Activated T-cell treated with anti-CD3 and anti-CD28 coated beads, Interleukin-2, amount 50 U/mL, for 24 hours (primary cell): ENCODE results near the gene ADARB2.

Experiments
- DNase-seq: peaks from one replicate; pipeline ENCODE4 v3.0.0-alpha.2; 2020
- H3K27ac Mint-ChIP-seq: 2 replicates; pipeline ENCODE4 v1.8.0; 2020; ENCODE audit warnings: mild to moderate bottlenecking, mixed read lengths
- H3K27me3 Mint-ChIP-seq: 2 replicates; pipeline ENCODE4 v1.8.0; 2020; ENCODE audit warnings: mixed read lengths
- H3K36me3 Mint-ChIP-seq: 2 replicates; pipeline ENCODE4 v1.8.0; 2020; ENCODE audit warnings: low read depth, mixed read lengths
- H3K4me1 Mint-ChIP-seq: 2 replicates; pipeline ENCODE4 v1.8.0; 2020; ENCODE audit warnings: low read depth, mixed read lengths
- H3K4me3 Mint-ChIP-seq: 2 replicates; pipeline ENCODE4 v1.8.0; 2020; ENCODE audit warnings: mild to moderate bottlenecking, moderate library complexity, mixed read lengths
- H3K9me3 Mint-ChIP-seq: 2 replicates; pipeline ENCODE4 v1.8.0; 2020; ENCODE audit warnings: mixed read lengths

ADARB2 gene

GRCh38 chr10:1724921-1725488 lies 12.3 kb downstream of the ADARB2 start:
- Mint-ChIP-seq H3K4me1 (no peaks in the 10 kb centered on the region), H3K4me3 (no peak overlapping the region), H3K36me3 (no peaks in the 10 kb centered on the region), H3K27me3 (peaks cover 17% of the 10 kb centered on the region), H3K27ac (no peak overlapping the region), H3K9me3 (no peaks in the 10 kb centered on the region)
- DNase-seq = no peak

- Mint-ChIP-seq H3K4me1 (peaks cover 4% of the 10 kb centered on the region), H3K36me3 (no peaks in the 10 kb centered on the region), H3K4me3 (no peak overlapping the region), H3K9me3 (no peaks in the 10 kb centered on the region), H3K27ac (no peak overlapping the region), H3K27me3 (peaks cover 64% of the 10 kb centered on the region)
- DNase-seq = no peak
These were observed 20.5 kb downstream of the ADARB2 start for GRCh38 chr10:1716839-1717238.

GRCh38 chr10:1715821-1716220 lies 21.5 kb downstream of the ADARB2 start:
- no peak overlapping the region for H3K27ac Mint-ChIP-seq
- DNase-seq = no peak
- no peak overlapping the region for H3K4me3 Mint-ChIP-seq
- H3K36me3 Mint-ChIP-seq = no peaks in the 10 kb centered on the region
- peaks cover 4% of the 10 kb centered on the region for H3K4me1 Mint-ChIP-seq
- H3K27me3 Mint-ChIP-seq = peaks cover 72% of the 10 kb centered on the region
- no peaks in the 10 kb centered on the region for H3K9me3 Mint-ChIP-seq

- no peak for DNase-seq
- H3K27ac Mint-ChIP-seq = no peak overlapping the region
These were observed 24.2 kb downstream of the ADARB2 start for GRCh38 chr10:1712944-1713671.

GRCh38 chr10:1712314-1712713 lies 25.0 kb downstream of the ADARB2 start:
- Mint-ChIP-seq H3K9me3 (peaks cover 4% of the 10 kb centered on the region), H3K27me3 (peaks cover 72% of the 10 kb centered on the region), H3K36me3 (no peaks in the 10 kb centered on the region), H3K27ac (no peak overlapping the region), H3K4me1 (peaks cover 8% of the 10 kb centered on the region), H3K4me3 (no peak overlapping the region)
- no peak for DNase-seq

More at GRCh38 chr10:1712944-1713671, 24.2 kb downstream of the ADARB2 start:
- Mint-ChIP-seq H3K4me3 (no peak overlapping the region), H3K36me3 (no peaks in the 10 kb centered on the region), H3K27me3 (peaks cover 72% of the 10 kb centered on the region), H3K9me3 (no peaks in the 10 kb centered on the region), H3K4me1 (peaks cover 4% of the 10 kb centered on the region)

GRCh38 chr10:1709161-1709560 lies 28.2 kb downstream of the ADARB2 start:
- Mint-ChIP-seq H3K36me3 (no peaks in the 10 kb centered on the region), H3K27ac (no peak overlapping the region), H3K9me3 (peaks cover 5% of the 10 kb centered on the region), H3K4me1 (peaks cover 19% of the 10 kb centered on the region), H3K4me3 (no peak overlapping the region), H3K27me3 (peaks cover 66% of the 10 kb centered on the region)
- no peak for DNase-seq

GRCh38 chr10:1708746-1709145 lies 28.6 kb downstream of the ADARB2 start:
- Mint-ChIP-seq H3K27ac (no peak overlapping the region), H3K4me1 (peaks cover 19% of the 10 kb centered on the region), H3K27me3 (peaks cover 62% of the 10 kb centered on the region), H3K9me3 (peaks cover 5% of the 10 kb centered on the region), H3K36me3 (no peaks in the 10 kb centered on the region), H3K4me3 (no peak overlapping the region)
- no peak for DNase-seq

GRCh38 chr10:1706711-1707110 lies 30.6 kb downstream of the ADARB2 start:
- no peaks in the 10 kb centered on the region for H3K36me3 Mint-ChIP-seq
- no peak overlapping the region for H3K4me3 Mint-ChIP-seq
- H3K4me1 Mint-ChIP-seq = peaks cover 19% of the 10 kb centered on the region
- no peak for DNase-seq
- no peak overlapping the region for H3K27ac Mint-ChIP-seq
- peaks cover 5% of the 10 kb centered on the region for H3K9me3 Mint-ChIP-seq
- H3K27me3 Mint-ChIP-seq = peaks cover 70% of the 10 kb centered on the region

GRCh38 chr10:1706256-1706655 lies 31.1 kb downstream of the ADARB2 start:
- H3K27me3 Mint-ChIP-seq = peaks cover 67% of the 10 kb centered on the region
- H3K4me1 Mint-ChIP-seq = peaks cover 19% of the 10 kb centered on the region
- H3K27ac Mint-ChIP-seq = no peak overlapping the region

GRCh38 chr10:1698185-1698584 lies 39.1 kb downstream of the ADARB2 start:
- peaks cover 5% of the 10 kb centered on the region for H3K9me3 Mint-ChIP-seq
- H3K27ac Mint-ChIP-seq = no peak overlapping the region
- peaks cover 22% of the 10 kb centered on the region for H3K27me3 Mint-ChIP-seq
- no peak overlapping the region for H3K4me3 Mint-ChIP-seq
- DNase-seq = no peak
- H3K36me3 Mint-ChIP-seq = no peaks in the 10 kb centered on the region
- H3K4me1 Mint-ChIP-seq = no peaks in the 10 kb centered on the region

More at GRCh38 chr10:1706256-1706655, 31.1 kb downstream of the ADARB2 start:
- Mint-ChIP-seq H3K4me3 (no peak overlapping the region), H3K9me3 (peaks cover 5% of the 10 kb centered on the region), H3K36me3 (no peaks in the 10 kb centered on the region)
- DNase-seq = no peak

- peaks cover 19% of the 10 kb centered on the region for H3K27me3 Mint-ChIP-seq
- no peak overlapping the region for H3K27ac Mint-ChIP-seq
- no peak for DNase-seq
- H3K36me3 Mint-ChIP-seq = no peaks in the 10 kb centered on the region
- peaks cover 5% of the 10 kb centered on the region for H3K9me3 Mint-ChIP-seq
- H3K4me3 Mint-ChIP-seq = no peak overlapping the region
- H3K4me1 Mint-ChIP-seq = no peaks in the 10 kb centered on the region
These were observed 41.2 kb downstream of the ADARB2 start for GRCh38 chr10:1696106-1696505.

- Mint-ChIP-seq H3K4me3 (no peak overlapping the region), H3K4me1 (no peaks in the 10 kb centered on the region), H3K36me3 (no peaks in the 10 kb centered on the region), H3K27me3 (peaks cover 24% of the 10 kb centered on the region), H3K27ac (no peak overlapping the region), H3K9me3 (no peaks in the 10 kb centered on the region)
- no peak for DNase-seq
These were observed 47.2 kb downstream of the ADARB2 start for GRCh38 chr10:1690086-1690485.

GRCh38 chr10:1688531-1688930 lies 48.8 kb downstream of the ADARB2 start:
- Mint-ChIP-seq H3K36me3 (no peaks in the 10 kb centered on the region), H3K27ac (no peak overlapping the region), H3K9me3 (no peaks in the 10 kb centered on the region), H3K27me3 (peaks cover 24% of the 10 kb centered on the region), H3K4me3 (no peak overlapping the region), H3K4me1 (no peaks in the 10 kb centered on the region)
- no peak for DNase-seq

- H3K27ac Mint-ChIP-seq = no peak overlapping the region
- H3K4me1 Mint-ChIP-seq = no peaks in the 10 kb centered on the region
- no peaks in the 10 kb centered on the region for H3K9me3 Mint-ChIP-seq
- H3K4me3 Mint-ChIP-seq = no peak overlapping the region
- no peak for DNase-seq
- no peaks in the 10 kb centered on the region for H3K36me3 Mint-ChIP-seq
- peaks cover 24% of the 10 kb centered on the region for H3K27me3 Mint-ChIP-seq
These were observed 49.6 kb downstream of the ADARB2 start for GRCh38 chr10:1687623-1688150.

GRCh38 chr10:1687190-1687589 lies 50.1 kb downstream of the ADARB2 start:
- H3K4me3 Mint-ChIP-seq = no peak overlapping the region

More at GRCh38 chr10:1687190-1687589, 50.1 kb downstream of the ADARB2 start:
- Mint-ChIP-seq H3K36me3 (no peaks in the 10 kb centered on the region), H3K9me3 (no peaks in the 10 kb centered on the region), H3K27me3 (peaks cover 22% of the 10 kb centered on the region), H3K27ac (no peak overlapping the region), H3K4me1 (no peaks in the 10 kb centered on the region)
- DNase-seq = no peak
